ENCODE results near the gene ASAP2.
"Not testable (repeated sequence)": the region's sequence is repeated elsewhere in the genome, so short reads cannot be mapped to it uniquely, and the experiment has no call there.

Gene ASAP2

GRCh38 chr2:9212661-9213411 is 6.2 kb downstream of the ASAP2 start:
- no peak for DNase-seq

GRCh38 chr2:9213477-9214051 is 7.0 kb downstream of the ASAP2 start:
- no peak for DNase-seq

- DNase-seq: no peak
Measured at GRCh38 chr2:9214873-9215272, 8.3 kb downstream of the ASAP2 start.

- no peak for DNase-seq
Measured at GRCh38 chr2:9215680-9216079, 9.1 kb downstream of the ASAP2 start.

- not testable (repeated sequence) for DNase-seq
Measured at GRCh38 chr2:9216143-9216542, 9.5 kb downstream of the ASAP2 start.

GRCh38 chr2:9217838-9218770 is 11.5 kb downstream of the ASAP2 start:
- no peak for DNase-seq

- DNase-seq: no peak
Measured at GRCh38 chr2:9219027-9219445, 12.4 kb downstream of the ASAP2 start.

- no peak for DNase-seq
Measured at GRCh38 chr2:9220201-9220600, 13.6 kb downstream of the ASAP2 start.

GRCh38 chr2:9221223-9221622 is 14.6 kb downstream of the ASAP2 start:
- no peak for DNase-seq

- DNase-seq: no peak
Measured at GRCh38 chr2:9222239-9222892, 15.8 kb downstream of the ASAP2 start.

- DNase-seq: no peak
Measured at GRCh38 chr2:9222893-9223287, 16.3 kb downstream of the ASAP2 start.

GRCh38 chr2:9225806-9226205 is 19.2 kb downstream of the ASAP2 start:
- DNase-seq: no peak

- no peak for DNase-seq
Measured at GRCh38 chr2:9226458-9227380, 20.1 kb downstream of the ASAP2 start.

- no peak for DNase-seq
Measured at GRCh38 chr2:9228088-9228751, 21.6 kb downstream of the ASAP2 start.

GRCh38 chr2:9228781-9229469 is 22.3 kb downstream of the ASAP2 start:
- DNase-seq: no peak

GRCh38 chr2:9229470-9229820 is 22.8 kb downstream of the ASAP2 start:
- no peak for DNase-seq

GRCh38 chr2:9230051-9230802 is 23.6 kb downstream of the ASAP2 start:
- DNase-seq: no peak

- no peak for DNase-seq
Measured at GRCh38 chr2:9230881-9231280, 24.3 kb downstream of the ASAP2 start.

- no peak for DNase-seq
Measured at GRCh38 chr2:9231291-9232165, 24.9 kb downstream of the ASAP2 start.
